ENCODE data around the gene CTCFL.

- TF ChIP-seq CTCF (IDR thresholded peaks at IDR 0.05) (no peak), POLR2A (IDR thresholded peaks at IDR 0.05) (no peak)
These were observed 33.6 kb downstream of the CTCFL start for GRCh38 chr20:57491373-57491772.
